Progenitor cell of endocrine pancreas (in vitro differentiated cells): ENCODE measurements around the gene LAS1L. TPM values are rescaled to one million over a fixed set of nuclear protein-coding genes. Genes with fewer than 3 reads are reported as not detected.
"Not testable (repeated sequence)": the region's sequence is repeated elsewhere in the genome, so short reads cannot be mapped to it uniquely, and the experiment has no call there.

ENCODE experiments used
- DNase-seq: peaks from one replicate; pipeline ENCODE4 v3.0.0; 2021; ENCODE audit warnings: low spot score; ENCODE audit not compliant: unreplicated experiment
- H3K27ac Mint-ChIP-seq: 2 replicates; pipeline ENCODE4 v1.8.0; 2021; ENCODE audit warnings: mild to moderate bottlenecking, moderate library complexity, mixed read lengths
- H3K27me3 Mint-ChIP-seq: 2 replicates; pipeline ENCODE4 v1.8.0; 2021; ENCODE audit warnings: mixed read lengths
- H3K36me3 Mint-ChIP-seq: 2 replicates; pipeline ENCODE4 v1.8.0; 2022; ENCODE audit warnings: mixed read lengths; ENCODE audit not compliant: insufficient read depth
- H3K4me1 Mint-ChIP-seq: 2 replicates; pipeline ENCODE4 v1.8.0; 2021; ENCODE audit warnings: low read depth, mixed read lengths
- H3K4me3 Mint-ChIP-seq: 2 replicates; pipeline ENCODE4 v1.8.0; 2021; ENCODE audit warnings: low read depth, mild to moderate bottlenecking, moderate library complexity, mixed read lengths
- H3K9me3 Mint-ChIP-seq: 2 replicates; pipeline ENCODE4 v1.8.0; 2021; ENCODE audit warnings: low read depth, mixed read lengths
- total RNA-seq: library from RNA; stranded (reverse); gene quantifications from 2 replicates; pipeline ENCODE4 v1.2.1, GENCODE V29; 2021
- TF ChIP-seq, protein P1 (sequence below): fragments of 200-600 bp; sonication (generic); IDR thresholded peaks from one replicate; pipeline ENCODE4 v1.5.0; 2021; ENCODE audit warnings: antibody characterized with exemption, mild to moderate bottlenecking; ENCODE audit not compliant: unreplicated experiment

LAS1L gene
- total RNA-seq, 1 donor from 2014 or later, result 38.6 TPM

DNA sequence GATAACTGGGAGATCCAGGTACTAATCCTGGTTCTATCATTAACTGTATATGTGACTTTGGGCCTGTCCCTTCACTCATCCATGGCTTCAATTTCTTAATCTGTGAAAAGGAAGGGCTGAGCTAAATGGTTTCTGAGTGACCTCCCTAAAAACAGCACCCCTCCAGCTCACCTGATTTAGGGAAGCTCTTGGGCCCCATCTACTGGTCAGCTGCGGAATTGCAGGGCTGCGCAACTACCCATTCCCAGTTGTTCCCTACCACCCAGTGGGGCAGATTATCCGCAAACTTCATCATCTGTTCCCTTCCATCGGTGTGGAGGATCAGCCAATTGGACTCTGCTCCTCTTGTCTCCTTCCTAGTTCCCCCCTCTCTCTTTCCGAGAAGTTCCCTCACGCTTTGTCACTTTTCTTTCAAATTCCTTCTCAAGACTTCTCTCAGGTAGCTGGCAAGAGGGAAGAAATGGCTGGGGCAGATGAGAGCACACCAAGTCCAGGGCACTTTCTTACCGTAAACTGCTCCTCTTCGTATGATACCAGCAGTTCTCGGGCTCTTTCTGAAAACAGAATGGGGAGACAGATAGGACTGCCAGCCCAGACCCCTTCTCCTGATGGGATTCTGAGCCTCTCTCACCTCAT, 5.8 kb downstream of the LAS1L start:
- DNase-seq, result peak; percentile 37
- TF ChIP-seq, protein P1, sequence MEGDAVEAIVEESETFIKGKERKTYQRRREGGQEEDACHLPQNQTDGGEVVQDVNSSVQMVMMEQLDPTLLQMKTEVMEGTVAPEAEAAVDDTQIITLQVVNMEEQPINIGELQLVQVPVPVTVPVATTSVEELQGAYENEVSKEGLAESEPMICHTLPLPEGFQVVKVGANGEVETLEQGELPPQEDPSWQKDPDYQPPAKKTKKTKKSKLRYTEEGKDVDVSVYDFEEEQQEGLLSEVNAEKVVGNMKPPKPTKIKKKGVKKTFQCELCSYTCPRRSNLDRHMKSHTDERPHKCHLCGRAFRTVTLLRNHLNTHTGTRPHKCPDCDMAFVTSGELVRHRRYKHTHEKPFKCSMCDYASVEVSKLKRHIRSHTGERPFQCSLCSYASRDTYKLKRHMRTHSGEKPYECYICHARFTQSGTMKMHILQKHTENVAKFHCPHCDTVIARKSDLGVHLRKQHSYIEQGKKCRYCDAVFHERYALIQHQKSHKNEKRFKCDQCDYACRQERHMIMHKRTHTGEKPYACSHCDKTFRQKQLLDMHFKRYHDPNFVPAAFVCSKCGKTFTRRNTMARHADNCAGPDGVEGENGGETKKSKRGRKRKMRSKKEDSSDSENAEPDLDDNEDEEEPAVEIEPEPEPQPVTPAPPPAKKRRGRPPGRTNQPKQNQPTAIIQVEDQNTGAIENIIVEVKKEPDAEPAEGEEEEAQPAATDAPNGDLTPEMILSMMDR, result peak; percentile 85
- Mint-ChIP-seq H3K27ac (no peak overlapping the region), H3K9me3 (peaks cover 6% of the 10 kb centered on the region), H3K4me3 (no peak overlapping the region), H3K4me1 (peaks cover 7% of the 10 kb centered on the region), H3K36me3 (peaks cover 5% of the 10 kb centered on the region), H3K27me3 (no peaks in the 10 kb centered on the region)

DNA sequence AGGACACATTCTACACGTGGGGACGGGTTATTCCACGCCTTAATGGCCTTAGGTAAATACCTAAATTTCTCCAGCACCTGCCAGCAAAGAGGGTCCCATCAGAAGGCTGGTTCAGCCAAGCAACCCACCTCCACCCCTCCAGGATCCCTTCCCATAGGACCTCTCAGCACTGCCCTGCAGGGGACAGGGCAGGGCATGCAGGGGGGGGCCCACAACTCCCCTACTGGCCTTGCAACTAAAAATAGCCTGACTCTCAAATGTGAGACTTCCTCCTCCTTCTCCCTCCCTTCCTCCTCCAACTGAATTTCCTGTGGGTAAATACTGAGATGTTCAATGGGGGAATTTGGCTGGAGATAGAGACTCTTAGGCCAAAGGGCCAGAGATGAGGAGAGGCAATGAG, 6.3 kb downstream of the LAS1L start:
- Mint-ChIP-seq H3K9me3 (peaks cover 6% of the 10 kb centered on the region), H3K36me3 (peaks cover 6% of the 10 kb centered on the region), H3K27ac (no peak overlapping the region)

DNA sequence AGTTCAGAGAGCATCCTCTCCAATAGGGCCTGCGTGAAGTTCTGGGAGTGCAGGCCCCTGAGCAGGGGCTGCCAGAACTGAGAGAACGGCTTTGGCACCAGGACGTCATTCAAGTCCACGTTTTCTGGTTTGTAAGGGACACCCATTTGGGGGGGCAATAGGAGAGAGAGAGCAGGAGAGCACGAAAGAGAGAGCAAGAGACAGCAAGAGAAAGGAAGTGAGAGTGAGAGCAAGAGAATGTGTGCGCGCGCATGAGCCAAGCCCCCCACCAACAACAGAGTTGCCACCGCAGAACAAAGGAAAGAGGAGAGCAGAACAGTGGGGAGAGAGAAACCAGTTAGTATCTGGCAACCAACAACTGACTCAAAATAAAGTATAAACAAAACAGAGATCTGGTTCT, 10.4 kb downstream of the LAS1L start:
- Mint-ChIP-seq H3K27ac (no peak overlapping the region), H3K36me3 (peaks cover 18% of the 10 kb centered on the region), H3K27me3 (no peaks in the 10 kb centered on the region), H3K4me1 (no peaks in the 10 kb centered on the region), H3K9me3 (peaks cover 10% of the 10 kb centered on the region), H3K4me3 (no peak overlapping the region)
- DNase-seq, result no peak
- TF ChIP-seq, protein P1, result no peak

More for the DNA sequence above, 6.3 kb downstream of the LAS1L start:
- H3K27me3 Mint-ChIP-seq, result no peaks in the 10 kb centered on the region
- DNase-seq, result no peak
- H3K4me1 Mint-ChIP-seq, result peaks cover 4% of the 10 kb centered on the region
- no peak overlapping the region for H3K4me3 Mint-ChIP-seq
- TF ChIP-seq, protein P1, result no peak

DNA sequence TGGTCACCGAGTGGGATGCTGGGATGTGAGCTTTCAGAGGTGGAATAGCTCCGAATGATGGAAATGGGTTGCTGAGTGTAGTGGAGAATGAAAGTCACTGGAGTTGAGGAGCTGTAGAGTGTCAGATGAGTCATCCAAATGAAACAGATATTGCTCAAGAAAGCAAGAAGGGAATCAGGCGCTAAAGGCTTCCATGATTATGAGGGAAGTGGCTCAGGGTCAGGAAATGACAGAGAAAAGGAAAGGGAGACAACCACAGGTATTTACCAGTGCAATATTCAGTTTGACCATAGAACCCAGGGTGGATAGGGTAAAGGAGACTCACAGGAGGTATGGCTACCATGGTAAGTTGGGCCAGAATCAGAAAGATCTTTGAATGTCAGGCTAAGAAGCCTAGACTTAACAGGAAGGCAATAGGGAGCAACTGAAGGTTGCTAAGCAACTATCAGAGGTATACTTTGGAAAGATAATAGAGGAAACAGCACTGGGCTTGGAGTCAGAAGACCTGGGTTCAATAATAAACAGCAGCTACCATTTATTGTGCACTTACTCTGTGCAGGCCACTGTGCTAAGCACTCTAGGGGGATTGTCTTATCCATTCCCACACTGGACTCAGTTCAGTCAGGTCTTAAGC, 11.7 kb downstream of the LAS1L start:
- peaks cover 10% of the 10 kb centered on the region for H3K9me3 Mint-ChIP-seq
- H3K27ac Mint-ChIP-seq, result no peak overlapping the region
- H3K4me3 Mint-ChIP-seq, result no peak overlapping the region
- no peaks in the 10 kb centered on the region for H3K4me1 Mint-ChIP-seq
- DNase-seq, result no peak
- no peaks in the 10 kb centered on the region for H3K27me3 Mint-ChIP-seq
- TF ChIP-seq, protein P1, result no peak
- H3K36me3 Mint-ChIP-seq, result peaks cover 19% of the 10 kb centered on the region

DNA sequence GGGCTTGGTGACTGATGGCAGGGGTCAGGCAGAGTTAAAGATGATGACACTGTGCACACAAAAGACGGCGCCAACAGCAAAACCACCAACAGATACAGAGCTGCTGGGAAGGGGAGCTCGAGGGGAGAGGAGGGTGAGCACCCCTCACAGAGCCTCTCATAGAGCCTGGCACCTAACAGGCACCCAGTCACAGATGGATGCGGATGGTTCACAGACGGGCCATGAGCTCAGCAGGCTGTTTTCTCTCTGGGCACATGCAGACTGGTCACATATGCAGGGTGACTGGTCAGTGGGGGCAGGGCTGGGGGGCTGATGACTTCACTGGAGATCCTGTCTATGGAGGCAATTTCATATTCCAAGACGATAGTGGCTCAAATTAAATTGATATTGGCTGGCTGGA, 15.1 kb downstream of the LAS1L start:
- not testable (repeated sequence) for H3K9me3 Mint-ChIP-seq, H3K27me3 Mint-ChIP-seq, H3K4me1 Mint-ChIP-seq, H3K4me3 Mint-ChIP-seq, H3K27ac Mint-ChIP-seq, DNase-seq
- peaks cover 19% of the 10 kb centered on the region for H3K36me3 Mint-ChIP-seq

DNA sequence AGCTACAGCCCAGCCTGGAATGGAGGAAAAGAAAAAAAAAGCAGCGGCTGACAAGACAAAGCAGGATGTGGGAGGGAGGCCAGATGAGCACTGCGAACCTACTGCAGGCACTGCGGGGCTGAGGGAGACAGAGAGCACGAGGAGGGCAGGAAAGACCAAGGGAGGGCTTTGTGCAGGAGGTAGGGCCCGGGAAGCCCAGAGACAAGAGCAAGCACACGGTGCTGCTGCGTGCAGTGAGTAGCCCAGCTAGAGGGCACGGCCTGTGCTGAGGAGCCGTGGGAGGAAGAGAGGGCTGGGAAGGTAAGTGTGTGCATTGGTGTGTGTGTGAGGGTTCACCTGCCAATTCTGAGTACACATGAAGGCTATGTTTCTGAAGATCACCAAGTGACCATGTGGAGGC, 15.6 kb downstream of the LAS1L start:
- DNase-seq, H3K9me3 Mint-ChIP-seq, H3K27me3 Mint-ChIP-seq, H3K4me3 Mint-ChIP-seq, H3K27ac Mint-ChIP-seq, H3K4me1 Mint-ChIP-seq: not testable (repeated sequence)
- peaks cover 16% of the 10 kb centered on the region for H3K36me3 Mint-ChIP-seq
